OCI-LY3 (cell line): Measurements from ENCODE around the gene MRAS.

Source experiments
- H2AFZ ChIP-seq: fragments of 200-600, 300-600 bp; shearing (Covaris generic); 2 replicates; pipeline ENCODE4 v1.6.0; 2014; ENCODE audit warnings: antibody characterized with exemption, low read depth, low read length
- H3K27ac ChIP-seq: fragments of 200-600, 300-600 bp; sonication (generic); 2 replicates; pipeline ENCODE4 v1.5.1; 2014; ENCODE audit warnings: mild to moderate bottlenecking, low read length, moderate library complexity, mixed read lengths
- H3K27me3 ChIP-seq: fragments of 200-600, 300-600 bp; sonication (generic); 2 replicates; pipeline ENCODE4 v1.6.1; 2014; ENCODE audit warnings: low read depth, low read length, mixed read lengths
- H3K36me3 ChIP-seq: fragments of 200-600, 300-600 bp; sonication (generic); replicated peaks from 2 replicates; pipeline ENCODE3; 2014; ENCODE audit warnings: low read depth, low read length, mixed read lengths
- H3K4me1 ChIP-seq: fragments of 300-600, 200-600 bp; sonication (generic); 2 replicates; pipeline ENCODE4 v1.6.1; 2014; ENCODE audit warnings: low read length, mixed read lengths
- H3K4me2 ChIP-seq: fragments of 200-600, 300-600 bp; sonication (generic); 2 replicates; pipeline ENCODE4 v1.6.1; 2014; ENCODE audit warnings: low read length, mixed read lengths
- H3K4me3 ChIP-seq: fragments of 300-600, 200-600 bp; sonication (generic); 2 replicates; pipeline ENCODE4 v1.5.1; 2014; ENCODE audit warnings: antibody characterized with exemption, mild to moderate bottlenecking, low read length, moderate library complexity
- H3K79me2 ChIP-seq: fragments of 300-600, 200-600 bp; shearing (Covaris generic); 2 replicates; pipeline ENCODE4 v1.6.1; 2014; ENCODE audit warnings: mild to moderate bottlenecking, low read length, mixed read lengths
- H3K9ac ChIP-seq: fragments of 300-600, 200-600 bp; shearing (Covaris generic); 2 replicates; pipeline ENCODE4 v1.6.0; 2014; ENCODE audit warnings: mild to moderate bottlenecking, low read length, moderate library complexity
- H3K9me3 ChIP-seq: fragments of 200-600, 300-600 bp; shearing (Covaris generic); 2 replicates; pipeline ENCODE4 v1.6.1; 2014; ENCODE audit warnings: low read length, mixed read lengths; ENCODE audit not compliant: insufficient read depth
- H4K20me1 ChIP-seq: fragments of 200-600, 300-600 bp; sonication (generic); 2 replicates; pipeline ENCODE4 v1.6.1; 2016; ENCODE audit warnings: low read length, mixed read lengths; ENCODE audit not compliant: insufficient read depth
- EZH2phosphoT487 ChIP-seq: fragments of 200-600 bp; shearing (Covaris generic); IDR thresholded peaks from 2 replicates; pipeline ENCODE4 v1.6.1; 2018; ENCODE audit warnings: antibody characterized with exemption, mixed run types, low read depth
- TF ChIP-seq, protein P1 (sequence below): fragments of 200-600, 300-600 bp; sonication (generic); IDR thresholded peaks from 2 replicates; pipeline ENCODE4 v1.5.1; 2014; ENCODE audit warnings: antibody characterized with exemption, low read length, low read depth

The MRAS gene

DNA sequence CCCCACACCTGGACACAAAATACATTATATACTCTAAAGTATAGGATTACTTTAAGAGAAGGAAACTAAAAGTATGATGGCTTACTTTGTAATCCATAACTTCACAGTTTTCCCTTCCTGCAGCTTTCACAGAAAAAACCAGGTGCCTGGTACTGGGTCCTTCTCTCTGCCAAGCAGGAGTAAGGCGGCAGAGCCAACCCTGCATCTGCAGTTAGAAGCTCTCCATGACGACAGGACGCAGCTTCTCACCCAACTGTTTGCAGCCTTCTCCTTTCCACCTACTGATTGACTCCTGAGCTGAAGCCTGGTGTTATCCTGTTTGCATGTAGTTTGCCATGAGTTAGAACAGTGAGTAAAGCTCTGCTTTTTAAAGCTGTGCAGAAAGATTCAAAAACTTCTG lies 6.7 kb downstream of the MRAS start:
- H3K4me1 ChIP-seq, result no peaks in the 10 kb centered on the region
- H4K20me1 ChIP-seq, result peaks cover 1% of the 10 kb centered on the region; the same call in 1 of the 2 replicates
- peaks cover 77% of the 10 kb centered on the region for H3K27me3 ChIP-seq
- no peaks in the 10 kb centered on the region for H3K79me2 ChIP-seq
- no peak overlapping the region for H2AFZ ChIP-seq
- no peaks in the 10 kb centered on the region for H3K9me3 ChIP-seq
- H3K27ac ChIP-seq, result no peak overlapping the region
- no peak overlapping the region for H3K4me3 ChIP-seq
- no peaks in the 10 kb centered on the region for H3K36me3 ChIP-seq
- no peak for TF ChIP-seq EZH2phosphoT487
- TF ChIP-seq, protein P1, sequence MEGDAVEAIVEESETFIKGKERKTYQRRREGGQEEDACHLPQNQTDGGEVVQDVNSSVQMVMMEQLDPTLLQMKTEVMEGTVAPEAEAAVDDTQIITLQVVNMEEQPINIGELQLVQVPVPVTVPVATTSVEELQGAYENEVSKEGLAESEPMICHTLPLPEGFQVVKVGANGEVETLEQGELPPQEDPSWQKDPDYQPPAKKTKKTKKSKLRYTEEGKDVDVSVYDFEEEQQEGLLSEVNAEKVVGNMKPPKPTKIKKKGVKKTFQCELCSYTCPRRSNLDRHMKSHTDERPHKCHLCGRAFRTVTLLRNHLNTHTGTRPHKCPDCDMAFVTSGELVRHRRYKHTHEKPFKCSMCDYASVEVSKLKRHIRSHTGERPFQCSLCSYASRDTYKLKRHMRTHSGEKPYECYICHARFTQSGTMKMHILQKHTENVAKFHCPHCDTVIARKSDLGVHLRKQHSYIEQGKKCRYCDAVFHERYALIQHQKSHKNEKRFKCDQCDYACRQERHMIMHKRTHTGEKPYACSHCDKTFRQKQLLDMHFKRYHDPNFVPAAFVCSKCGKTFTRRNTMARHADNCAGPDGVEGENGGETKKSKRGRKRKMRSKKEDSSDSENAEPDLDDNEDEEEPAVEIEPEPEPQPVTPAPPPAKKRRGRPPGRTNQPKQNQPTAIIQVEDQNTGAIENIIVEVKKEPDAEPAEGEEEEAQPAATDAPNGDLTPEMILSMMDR, result no peak
- H3K9ac ChIP-seq, result no peak overlapping the region
- no peak overlapping the region for H3K4me2 ChIP-seq

DNA sequence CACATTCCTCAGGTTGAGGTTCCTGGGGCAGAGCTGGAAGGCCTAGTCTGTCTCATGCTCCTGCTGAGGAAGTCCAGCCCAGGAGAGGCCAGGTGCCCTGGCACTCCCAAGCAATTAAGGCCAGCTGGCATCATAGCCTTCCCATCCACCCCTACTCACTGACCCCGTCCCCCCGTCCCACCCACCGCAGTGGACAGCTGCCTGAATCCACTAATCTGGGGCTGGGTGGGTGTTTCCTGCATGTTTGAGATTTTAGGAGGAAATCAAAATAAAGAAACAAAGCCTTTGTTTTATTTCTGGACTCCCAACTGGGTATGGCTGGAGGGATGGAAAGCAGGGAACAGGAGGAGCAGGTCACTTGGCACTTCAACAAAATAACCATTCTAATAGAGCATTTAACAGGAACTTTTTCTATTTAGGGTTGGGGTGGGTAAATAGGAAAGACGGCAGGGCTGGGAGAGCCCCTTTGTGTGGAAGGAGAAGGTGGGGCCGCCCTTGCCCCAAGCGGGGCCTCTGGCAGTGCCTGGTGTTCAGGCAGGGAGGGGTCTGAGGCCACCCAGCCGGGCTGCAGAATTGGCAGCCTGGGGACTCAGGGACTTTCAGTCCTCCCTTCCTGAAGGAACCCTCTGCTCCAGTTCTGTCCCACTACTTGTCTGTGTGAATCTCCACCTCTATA lies 8.5 kb downstream of the MRAS start:
- no peak for TF ChIP-seq EZH2phosphoT487
- TF ChIP-seq, protein P1, result no peak
- Histone ChIP-seq H3K27ac (no peak overlapping the region), H3K4me3 (no peak overlapping the region), H3K36me3 (no peaks in the 10 kb centered on the region), H3K4me1 (no peaks in the 10 kb centered on the region), H3K9me3 (no peaks in the 10 kb centered on the region), H3K79me2 (no peaks in the 10 kb centered on the region), H3K27me3 (peaks cover 79% of the 10 kb centered on the region), H3K9ac (no peak overlapping the region), H4K20me1 (peaks cover 3% of the 10 kb centered on the region; the same call in 1 of the 2 replicates), H2AFZ (no peak overlapping the region), H3K4me2 (no peak overlapping the region)

DNA sequence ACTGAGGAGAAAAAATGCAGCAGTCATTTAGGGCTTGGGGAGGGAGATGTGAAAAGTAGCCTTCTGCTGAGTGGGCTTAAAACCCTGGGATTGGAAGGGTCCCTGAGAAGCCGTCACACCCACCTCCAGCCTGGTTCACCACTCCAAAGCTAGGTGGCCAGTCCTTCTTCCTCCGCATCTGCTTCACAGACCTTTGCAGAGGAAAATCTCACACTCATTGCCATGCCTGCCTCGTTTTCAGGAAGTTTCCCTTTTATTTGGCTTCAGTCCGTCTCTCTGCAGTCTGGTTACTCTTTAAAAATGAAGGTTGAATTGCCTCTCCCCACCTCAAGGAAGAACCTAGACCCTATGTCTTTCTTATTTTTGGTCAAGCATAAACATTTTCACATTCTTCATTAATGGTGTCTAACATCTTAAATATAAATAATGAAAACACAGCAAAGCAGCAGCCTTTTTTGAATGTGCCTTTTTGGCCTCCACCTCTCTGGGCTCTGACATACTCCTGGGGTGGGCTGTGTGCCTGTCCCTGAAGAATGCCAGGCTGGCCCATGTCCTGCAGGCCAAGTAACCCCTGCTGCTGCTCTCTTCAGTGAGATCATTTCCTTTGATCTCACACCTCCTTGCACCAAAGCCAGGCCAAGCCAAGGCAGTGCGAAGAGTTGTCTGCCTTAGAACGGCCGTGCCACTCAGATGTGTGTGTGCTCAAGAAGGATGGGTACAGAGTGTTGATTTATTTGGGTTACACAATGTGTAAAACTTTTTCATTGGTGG lies 11.0 kb downstream of the MRAS start:
- H3K27me3 ChIP-seq, result peaks cover 77% of the 10 kb centered on the region
- no peak overlapping the region for H2AFZ ChIP-seq
- no peak for TF ChIP-seq EZH2phosphoT487
- TF ChIP-seq, protein P1, result no peak
- H3K4me2 ChIP-seq, result no peak overlapping the region
- H3K4me1 ChIP-seq, result no peaks in the 10 kb centered on the region
- no peak overlapping the region for H3K27ac ChIP-seq
- no peaks in the 10 kb centered on the region for H3K79me2 ChIP-seq
- H3K9me3 ChIP-seq, result no peaks in the 10 kb centered on the region
- H3K36me3 ChIP-seq, result no peaks in the 10 kb centered on the region
- peaks cover 3% of the 10 kb centered on the region; the same call in 1 of the 2 replicates for H4K20me1 ChIP-seq
- no peak overlapping the region for H3K4me3 ChIP-seq
- H3K9ac ChIP-seq, result no peak overlapping the region
